IMR-90 (cell line): ENCODE results near the gene OCLN. TPM values are rescaled to one million over a fixed set of nuclear protein-coding genes. Genes with fewer than 3 reads are reported as not detected.

Source experiments
- ATAC-seq: fragments of 200-7000 bp; cut with Tn5 transposase; 2 replicates; pipeline ENCODE4 v1.9.1; 2020; ENCODE audit warnings: low read depth, mild to moderate bottlenecking, moderate library complexity
- BruUV-seq: library from RNA; stranded (reverse); fragments of 400-500 nt; replicated peaks from 2 replicates; lab custom pipeline; 2021; lab: Mats Ljungman, UMichigan
- CTCF ChIA-PET: fragments of 300-600 bp; formaldehyde crosslinking; extraction: SDS; loops from one replicate; lab custom pipeline; 2021; ENCODE audit warnings: antibody characterized with exemption; lab: Yijun Ruan, JAX
- POLR2A ChIA-PET: fragments of 300-600 bp; sonication (Branson Sonifier 250); formaldehyde crosslinking; loops from one replicate; lab custom pipeline; 2022; ENCODE audit warnings: antibody characterized with exemption; ENCODE audit not compliant: unreplicated experiment; lab: Charles Lee
- DNase-seq: peaks from one replicate; pipeline ENCODE4 v3.0.0; 2013
- H2AFZ ChIP-seq: replicated peaks from 2 replicates; pipeline ENCODE3; 2013; ENCODE audit warnings: low read length, mild to moderate bottlenecking; ENCODE audit not compliant: poor library complexity
- H2AK5ac ChIP-seq: 2 replicates; pipeline ENCODE4 v1.6.1; 2013; ENCODE audit warnings: low read depth, low read length, inconsistent platforms
- H2AK9ac ChIP-seq: replicated peaks from 2 replicates; pipeline ENCODE3; 2013; ENCODE audit warnings: mild to moderate bottlenecking, low read depth, low read length, moderate library complexity; ENCODE audit not compliant: poor library complexity
- H2BK120ac ChIP-seq: 2 replicates; pipeline ENCODE4 v1.6.1; 2013; ENCODE audit warnings: low read depth, low read length, inconsistent platforms
- H2BK15ac ChIP-seq: 3 replicates; pipeline ENCODE4 v1.6.1; 2013; ENCODE audit warnings: low read depth, low read length, inconsistent platforms
- H2BK20ac ChIP-seq: 2 replicates; pipeline ENCODE4 v1.6.1; 2013; ENCODE audit warnings: low read depth, mild to moderate bottlenecking, inconsistent platforms, low read length, moderate library complexity
- H2BK5ac ChIP-seq: 2 replicates; pipeline ENCODE4 v1.6.1; 2013; ENCODE audit warnings: mild to moderate bottlenecking, low read depth, low read length, inconsistent platforms; ENCODE audit not compliant: poor library complexity, severe bottlenecking
- H3K14ac ChIP-seq: replicated peaks from 2 replicates; pipeline ENCODE4 v1.6.1; 2013; ENCODE audit warnings: low read depth, low read length, inconsistent platforms
- H3K18ac ChIP-seq: 2 replicates; pipeline ENCODE4 v1.6.1; 2013; ENCODE audit warnings: low read depth, low read length, control low read depth
- H3K23ac ChIP-seq: 2 replicates; pipeline ENCODE4 v1.6.1; 2013; ENCODE audit warnings: low read depth, low read length, inconsistent platforms
- H3K27ac ChIP-seq: 2 replicates; pipeline ENCODE4 v1.5.1; 2013; ENCODE audit warnings: mild to moderate bottlenecking, control low read depth, low read length; ENCODE audit not compliant: insufficient read depth
- H3K27me3 ChIP-seq: 2 replicates; pipeline ENCODE4 v1.6.1; 2013; ENCODE audit warnings: low read length; ENCODE audit not compliant: control insufficient read depth, insufficient read depth
- H3K36me3 ChIP-seq: 2 replicates; pipeline ENCODE4 v1.6.1; 2013; ENCODE audit warnings: low read length, mixed read lengths; ENCODE audit not compliant: control insufficient read depth, insufficient read depth
- H3K4ac ChIP-seq: 2 replicates; pipeline ENCODE4 v1.6.1; 2013; ENCODE audit warnings: low read depth, low read length, inconsistent platforms
- H3K4me1 ChIP-seq: 2 replicates; pipeline ENCODE4 v1.6.1; 2013; ENCODE audit warnings: low read length, mixed read lengths; ENCODE audit not compliant: control insufficient read depth, insufficient read depth
- H3K4me2 ChIP-seq: 2 replicates; pipeline ENCODE4 v1.6.1; 2013; ENCODE audit warnings: low read depth, mild to moderate bottlenecking, control low read depth, low read length, moderate library complexity
- H3K4me3 ChIP-seq: 2 replicates; pipeline ENCODE4 v1.5.1; 2013; ENCODE audit warnings: low read depth, mild to moderate bottlenecking, control low read depth, low read length, moderate library complexity; ENCODE audit not compliant: insufficient read depth
- H3K56ac ChIP-seq: 2 replicates; pipeline ENCODE4 v1.6.1; 2013; ENCODE audit warnings: low read length, inconsistent platforms; ENCODE audit not compliant: insufficient read depth; ENCODE audit errors: extremely low read depth
- H3K79me1 ChIP-seq, 2 experiments: 2 replicates each; pipeline ENCODE4 v1.6.1; 2013; ENCODE audit warnings: low read length in 2 of 2, inconsistent platforms in 1 of 2, low read depth in 1 of 2
- H3K9ac ChIP-seq: 2 replicates; pipeline ENCODE4 v1.6.1; 2013; ENCODE audit warnings: low read depth, low read length, control low read depth
- H3K9me1 ChIP-seq: 2 replicates; pipeline ENCODE4 v1.6.1; 2013; ENCODE audit warnings: low read length, inconsistent platforms; ENCODE audit not compliant: insufficient read depth
- H3K9me3 ChIP-seq: 2 replicates; pipeline ENCODE4 v1.6.1; 2013; ENCODE audit warnings: low read length; ENCODE audit not compliant: control insufficient read depth, insufficient read depth
- H4K20me1 ChIP-seq: 2 replicates; pipeline ENCODE4 v1.6.1; 2013; ENCODE audit warnings: low read length, inconsistent platforms; ENCODE audit not compliant: insufficient read depth
- H4K5ac ChIP-seq: 2 replicates; pipeline ENCODE4 v1.6.1; 2013; ENCODE audit warnings: mild to moderate bottlenecking, low read depth, low read length, control low read depth
- H4K8ac ChIP-seq, 2 experiments: 2 replicates each; pipeline ENCODE4 v1.6.1; 2013; ENCODE audit warnings: low read depth in 2 of 2, low read length in 2 of 2, control low read depth in 1 of 2, inconsistent platforms in 1 of 2
- H4K91ac ChIP-seq: 2 replicates; pipeline ENCODE4 v1.6.1; 2013; ENCODE audit warnings: low read depth, low read length, inconsistent platforms; ENCODE audit not compliant: insufficient read depth
- BHLHE40 ChIP-seq: fragments of 150-350 bp; IDR thresholded peaks from 2 replicates; pipeline ENCODE4 v1.6.1; 2016; ENCODE audit warnings: mild to moderate bottlenecking, low read depth, low read length
- CEBPB ChIP-seq: IDR thresholded peaks from 2 replicates; pipeline ENCODE4 v1.6.1; 2012; ENCODE audit warnings: low read depth, low read length, improper control_type of control experiment
- CHD1 ChIP-seq: IDR thresholded peaks from 2 replicates; pipeline ENCODE4 v1.6.1; 2012; ENCODE audit warnings: low read depth, low read length, improper control_type of control experiment
- FOS ChIP-seq: fragments of 150-350 bp; IDR thresholded peaks from 2 replicates; pipeline ENCODE4 v1.6.1; 2016; ENCODE audit warnings: low read depth, low read length
- MAFK ChIP-seq: IDR thresholded peaks from 2 replicates; pipeline ENCODE4 v1.6.1; 2012; ENCODE audit warnings: low read depth, low read length, improper control_type of control experiment
- MAZ ChIP-seq: IDR thresholded peaks from 2 replicates; pipeline ENCODE4 v1.6.1; 2012; ENCODE audit warnings: low read depth, mild to moderate bottlenecking, low read length, improper control_type of control experiment, moderate library complexity, borderline replicate concordance
- MXI1 ChIP-seq: IDR thresholded peaks from 2 replicates; pipeline ENCODE4 v1.6.1; 2012; ENCODE audit warnings: low read depth, mild to moderate bottlenecking, low read length, moderate library complexity, borderline replicate concordance
- NFE2L2 ChIP-seq: fragments of 150-350 bp; IDR thresholded peaks from 2 replicates; pipeline ENCODE4 v1.6.1; 2016; ENCODE audit warnings: low read depth, mild to moderate bottlenecking, low read length
- POLR2A ChIP-seq: IDR thresholded peaks from 2 replicates; pipeline ENCODE4 v1.6.1; 2012; ENCODE audit warnings: mild to moderate bottlenecking, low read depth, low read length
- RAD21 ChIP-seq: IDR thresholded peaks from 2 replicates; pipeline ENCODE4 v1.6.1; 2012; ENCODE audit warnings: low read length, improper control_type of control experiment
- RCOR1 ChIP-seq: IDR thresholded peaks from 2 replicates; pipeline ENCODE4 v1.6.1; 2012; ENCODE audit warnings: mild to moderate bottlenecking, low read length, improper control_type of control experiment; ENCODE audit not compliant: insufficient replicate concordance
- RFX5 ChIP-seq: IDR thresholded peaks from 2 replicates; pipeline ENCODE4 v1.8.0; 2012; ENCODE audit warnings: low read depth, mild to moderate bottlenecking, low read length, moderate library complexity
- SMC3 ChIP-seq: fragments of 150-350 bp; IDR thresholded peaks from 2 replicates; pipeline ENCODE4 v1.6.1; 2016; ENCODE audit warnings: low read depth, mild to moderate bottlenecking, antibody characterized with exemption, low read length, moderate library complexity
- WGBS, 2 experiments: methylation state at CpG; one replicate each; pipeline versions ENCODE4 v1.1.5 to v1.1.7; 2013; ENCODE audit warnings: missing lambda C conversion rate in 2 of 2; ENCODE audit not compliant: insufficient read length in 1 of 2; ENCODE audit errors: extremely low coverage in 2 of 2; 5-methylcytosine and 5-hydroxymethylcytosine counted together
- dilution Hi-C: fragments of 300-500 bp; cut with HindIII; formaldehyde crosslinking; loops from one replicate; pipeline ENCODE4 v1.14.3; 2018; ENCODE audit warnings: low sequenced_read_pairs; ENCODE audit not compliant: unreplicated experiment
- in situ Hi-C: fragments of 300-500 bp; cut with MboI; formaldehyde crosslinking; loops from 3 replicates; pipeline ENCODE4 v1.14.3; 2019; ENCODE audit warnings: low sequenced_read_pairs, inconsistent platforms, mixed read lengths
- intact Hi-C: fragments of 100-400 bp; cut with micrococcal nuclease; formaldehyde crosslinking; loops from 2 replicates; pipeline ENCODE4 v1.10.0; 2022
- polyA plus RNA-seq, 3 experiments: library from polyadenylated mRNA; depleted of rRNA; stranded (reverse); fragments of >200 nt; gene quantifications; 2 replicates each; pipeline ENCODE4 v1.2.3, GENCODE V29; 2012; ENCODE audit warnings: low replicate concordance in 1 of 3
- total RNA-seq: library from RNA; depleted of rRNA; stranded (reverse); fragments of >200 nt; gene quantifications from 2 replicates; pipeline ENCODE4 v1.2.3, GENCODE V29; 2012
- TF ChIP-seq, protein P1 (sequence below): fragments of 150-350 bp; IDR thresholded peaks from 2 replicates; pipeline ENCODE4 v1.6.1; 2017; ENCODE audit warnings: mild to moderate bottlenecking, antibody characterized with exemption, low read length, low read depth
- TF ChIP-seq, protein P2 (sequence below): fragments of 150-350 bp; IDR thresholded peaks from 2 replicates; pipeline ENCODE4 v1.6.1; 2016; ENCODE audit warnings: low read depth, mild to moderate bottlenecking, low read length, moderate library complexity, borderline replicate concordance
- TF ChIP-seq, protein P3 (sequence below): conservative IDR thresholded peaks from 2 replicates; pipeline ENCODE4 v1.5.1; 2012; ENCODE audit warnings: mild to moderate bottlenecking, low read depth, low read length, improper control_type of control experiment

Gene OCLN
- total and polyA plus RNA-seq, 2 of the 4 experiments (the other 2 are of a cell fraction), result 0.72 to 0.99 TPM

DNA sequence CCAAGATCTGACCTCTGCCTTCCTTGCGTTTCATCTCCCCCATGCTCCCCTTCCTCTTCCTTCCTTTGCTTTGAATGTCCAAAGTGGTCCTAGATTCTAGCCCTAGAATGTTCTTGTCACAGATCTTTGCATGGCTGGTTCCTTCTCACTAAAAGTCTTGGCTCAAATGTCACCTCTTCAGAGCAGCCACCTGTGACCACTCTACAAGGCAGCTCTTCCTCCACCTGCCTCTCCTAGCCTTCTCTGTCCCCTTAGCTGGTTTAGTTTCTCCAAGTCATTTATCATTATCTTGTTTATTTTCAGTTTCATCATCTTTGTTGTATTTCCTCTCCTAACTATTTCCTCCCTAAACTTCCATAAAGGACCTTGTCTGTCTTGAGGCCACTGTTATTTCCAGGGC, 7.1 kb upstream of the OCLN start:
- H3K9me1 ChIP-seq, result no peaks in the 10 kb centered on the region
- no peaks in the 10 kb centered on the region for H4K20me1 ChIP-seq
- H2AK9ac ChIP-seq, result no peak overlapping the region
- no peak overlapping the region for H2AFZ ChIP-seq
- H4K5ac ChIP-seq, result no peak overlapping the region
- H3K79me1 ChIP-seq, result no peaks in the 10 kb centered on the region
- no peak overlapping the region for H4K8ac ChIP-seq
- H2BK5ac ChIP-seq, result no peak overlapping the region
- H3K4me3 ChIP-seq, result no peak overlapping the region
- BruUV-seq, result no TSS peak
- H2BK120ac ChIP-seq, result no peak overlapping the region
- H3K4me2 ChIP-seq, result no peak overlapping the region
- H3K56ac ChIP-seq, result no peak overlapping the region
- H2BK15ac ChIP-seq, result no peak overlapping the region
- TF ChIP-seq, protein P1, sequence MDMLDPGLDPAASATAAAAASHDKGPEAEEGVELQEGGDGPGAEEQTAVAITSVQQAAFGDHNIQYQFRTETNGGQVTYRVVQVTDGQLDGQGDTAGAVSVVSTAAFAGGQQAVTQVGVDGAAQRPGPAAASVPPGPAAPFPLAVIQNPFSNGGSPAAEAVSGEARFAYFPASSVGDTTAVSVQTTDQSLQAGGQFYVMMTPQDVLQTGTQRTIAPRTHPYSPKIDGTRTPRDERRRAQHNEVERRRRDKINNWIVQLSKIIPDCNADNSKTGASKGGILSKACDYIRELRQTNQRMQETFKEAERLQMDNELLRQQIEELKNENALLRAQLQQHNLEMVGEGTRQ, result no peak
- TF ChIP-seq NFE2L2 (no peak), RCOR1 (no peak), CHD1 (no peak), MAZ (no peak), MAFK (no peak), RFX5 (no peak), POLR2A (no peak), SMC3 (no peak), FOS (no peak), BHLHE40 (no peak), RAD21 (no peak), CEBPB (no peak), MXI1 (no peak)
- TF ChIP-seq, protein P2, sequence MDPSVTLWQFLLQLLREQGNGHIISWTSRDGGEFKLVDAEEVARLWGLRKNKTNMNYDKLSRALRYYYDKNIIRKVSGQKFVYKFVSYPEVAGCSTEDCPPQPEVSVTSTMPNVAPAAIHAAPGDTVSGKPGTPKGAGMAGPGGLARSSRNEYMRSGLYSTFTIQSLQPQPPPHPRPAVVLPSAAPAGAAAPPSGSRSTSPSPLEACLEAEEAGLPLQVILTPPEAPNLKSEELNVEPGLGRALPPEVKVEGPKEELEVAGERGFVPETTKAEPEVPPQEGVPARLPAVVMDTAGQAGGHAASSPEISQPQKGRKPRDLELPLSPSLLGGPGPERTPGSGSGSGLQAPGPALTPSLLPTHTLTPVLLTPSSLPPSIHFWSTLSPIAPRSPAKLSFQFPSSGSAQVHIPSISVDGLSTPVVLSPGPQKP, result no peak
- TF ChIP-seq, protein P3, sequence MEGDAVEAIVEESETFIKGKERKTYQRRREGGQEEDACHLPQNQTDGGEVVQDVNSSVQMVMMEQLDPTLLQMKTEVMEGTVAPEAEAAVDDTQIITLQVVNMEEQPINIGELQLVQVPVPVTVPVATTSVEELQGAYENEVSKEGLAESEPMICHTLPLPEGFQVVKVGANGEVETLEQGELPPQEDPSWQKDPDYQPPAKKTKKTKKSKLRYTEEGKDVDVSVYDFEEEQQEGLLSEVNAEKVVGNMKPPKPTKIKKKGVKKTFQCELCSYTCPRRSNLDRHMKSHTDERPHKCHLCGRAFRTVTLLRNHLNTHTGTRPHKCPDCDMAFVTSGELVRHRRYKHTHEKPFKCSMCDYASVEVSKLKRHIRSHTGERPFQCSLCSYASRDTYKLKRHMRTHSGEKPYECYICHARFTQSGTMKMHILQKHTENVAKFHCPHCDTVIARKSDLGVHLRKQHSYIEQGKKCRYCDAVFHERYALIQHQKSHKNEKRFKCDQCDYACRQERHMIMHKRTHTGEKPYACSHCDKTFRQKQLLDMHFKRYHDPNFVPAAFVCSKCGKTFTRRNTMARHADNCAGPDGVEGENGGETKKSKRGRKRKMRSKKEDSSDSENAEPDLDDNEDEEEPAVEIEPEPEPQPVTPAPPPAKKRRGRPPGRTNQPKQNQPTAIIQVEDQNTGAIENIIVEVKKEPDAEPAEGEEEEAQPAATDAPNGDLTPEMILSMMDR, result no peak
- dilution Hi-C loops, result no loop called here
- ATAC-seq (no peak), DNase-seq (no peak)
- H2BK20ac ChIP-seq, result no peak overlapping the region
- H3K27me3 ChIP-seq, result peaks cover 11% of the 10 kb centered on the region
- no peak overlapping the region for H3K23ac ChIP-seq
- no peak overlapping the region for H3K27ac ChIP-seq
- intact Hi-C loops, result no loop called here
- no peaks in the 10 kb centered on the region for H3K4me1 ChIP-seq
- no peak overlapping the region for H3K9ac ChIP-seq
- no peaks in the 10 kb centered on the region for H3K9me3 ChIP-seq
- H3K36me3 ChIP-seq, result no peaks in the 10 kb centered on the region
- no CpG with 5 or more reads among the region's 1 CpG for WGBS, 2 experiments
- no peak overlapping the region for H3K18ac ChIP-seq
- H3K14ac ChIP-seq, result no peak overlapping the region
- H2AK5ac ChIP-seq, result no peak overlapping the region
- in situ Hi-C loops, result no loop called here
- H3K4ac ChIP-seq, result no peak overlapping the region
- ChIA-PET CTCF (no interaction called here), POLR2A (interaction anchor here (0.5 kb wide), 1 partner anchor 32 kb away, joined by 4 read pairs; no protein-coding TSS in a partner anchor)
- no peak overlapping the region for H4K91ac ChIP-seq
